ENCODE measurements around the gene TTC28.

DNA sequence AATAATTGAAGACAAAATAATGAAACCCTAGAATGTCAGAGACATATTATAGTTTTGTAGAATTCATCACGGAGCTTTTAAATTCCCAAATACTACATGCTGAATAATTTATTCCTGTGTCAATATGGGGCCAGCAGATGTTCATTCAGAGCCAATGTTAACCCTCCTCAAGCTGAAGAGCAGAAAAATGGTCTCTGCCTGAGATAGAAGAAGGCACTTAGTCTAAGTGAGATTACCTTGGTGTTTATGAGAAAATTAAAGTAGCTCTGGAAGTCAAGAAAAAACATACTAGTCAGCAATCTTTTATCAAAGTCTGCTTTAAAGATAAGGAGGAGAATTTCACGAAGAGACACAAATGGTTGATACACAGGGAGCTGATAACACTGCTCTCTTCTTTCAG lies 328.2 kb downstream of the TTC28 start:
- TF ChIP-seq, protein P1, sequence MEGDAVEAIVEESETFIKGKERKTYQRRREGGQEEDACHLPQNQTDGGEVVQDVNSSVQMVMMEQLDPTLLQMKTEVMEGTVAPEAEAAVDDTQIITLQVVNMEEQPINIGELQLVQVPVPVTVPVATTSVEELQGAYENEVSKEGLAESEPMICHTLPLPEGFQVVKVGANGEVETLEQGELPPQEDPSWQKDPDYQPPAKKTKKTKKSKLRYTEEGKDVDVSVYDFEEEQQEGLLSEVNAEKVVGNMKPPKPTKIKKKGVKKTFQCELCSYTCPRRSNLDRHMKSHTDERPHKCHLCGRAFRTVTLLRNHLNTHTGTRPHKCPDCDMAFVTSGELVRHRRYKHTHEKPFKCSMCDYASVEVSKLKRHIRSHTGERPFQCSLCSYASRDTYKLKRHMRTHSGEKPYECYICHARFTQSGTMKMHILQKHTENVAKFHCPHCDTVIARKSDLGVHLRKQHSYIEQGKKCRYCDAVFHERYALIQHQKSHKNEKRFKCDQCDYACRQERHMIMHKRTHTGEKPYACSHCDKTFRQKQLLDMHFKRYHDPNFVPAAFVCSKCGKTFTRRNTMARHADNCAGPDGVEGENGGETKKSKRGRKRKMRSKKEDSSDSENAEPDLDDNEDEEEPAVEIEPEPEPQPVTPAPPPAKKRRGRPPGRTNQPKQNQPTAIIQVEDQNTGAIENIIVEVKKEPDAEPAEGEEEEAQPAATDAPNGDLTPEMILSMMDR (IDR thresholded peaks at IDR 0.05): no peak
- TF ChIP-seq POLR2A (IDR thresholded peaks at IDR 0.05) (no peak), POLR2AphosphoS5 (IDR thresholded peaks at IDR 0.05) (no peak)

Measured in gastroesophageal sphincter (tissue), 3 donors.